ENCODE results near the gene LHFPL3.

GRCh38 chr7:104938741-104939390 lies 610.5 kb downstream of the LHFPL3 start:
- TF ChIP-seq CTCF (IDR thresholded peaks at IDR 0.05; ENCODE audit: borderline replicate concordance, extremely low read depth, low read length, poor library complexity, severe bottlenecking): no peak
- no peak for TF ChIP-seq EZH2 (IDR thresholded peaks at IDR 0.05; ENCODE audit: borderline replicate concordance, low read depth, low read length, severe bottlenecking)
